HepG2 (cell line): ENCODE data around the gene C14orf132. TPM values are rescaled to one million over a fixed set of nuclear protein-coding genes. Genes with fewer than 3 reads are reported as not detected.

Experiments
- AHDC1 ChIP-seq: sonication (generic); formaldehyde crosslinking; IDR thresholded peaks from 2 replicates; pipeline ENCODE4 v1.5.1; 2020; ENCODE audit warnings: mild to moderate bottlenecking, missing genetic modification reagents, borderline replicate concordance
- ARHGAP35 ChIP-seq: sonication (generic); formaldehyde crosslinking; IDR thresholded peaks from 2 replicates; pipeline ENCODE4 v1.9.0; 2022; ENCODE audit warnings: mild to moderate bottlenecking, inconsistent platforms, moderate library complexity, missing genetic modification reagents, borderline replicate concordance
- ATAD3A ChIP-seq: sonication (generic); formaldehyde crosslinking; IDR thresholded peaks from 2 replicates; pipeline ENCODE4 v1.4.0; 2020; ENCODE audit warnings: missing genetic modification reagents
- BCL6 ChIP-seq: IDR thresholded peaks from 2 replicates; pipeline ENCODE4 v1.6.1; 2016; ENCODE audit warnings: missing genetic modification reagents, missing compliant biosample characterization
- ETV5 ChIP-seq: IDR thresholded peaks from 2 replicates; pipeline ENCODE4 v1.6.1; 2018; ENCODE audit warnings: missing biosample characterization, missing genetic modification reagents, inconsistent platforms, borderline replicate concordance
- HNF1B ChIP-seq: sonication (generic); formaldehyde crosslinking; IDR thresholded peaks from 2 replicates; pipeline ENCODE4 v1.5.1; 2020; ENCODE audit warnings: mild to moderate bottlenecking, moderate library complexity, missing genetic modification reagents
- HOXA9 ChIP-seq: sonication (generic); formaldehyde crosslinking; IDR thresholded peaks from 2 replicates; pipeline ENCODE4 v1.8.1; 2022; ENCODE audit warnings: missing genetic modification reagents, mild to moderate bottlenecking, moderate library complexity, borderline replicate concordance
- NFYB ChIP-seq: sonication (generic); formaldehyde crosslinking; IDR thresholded peaks from 2 replicates; pipeline ENCODE4 v1.4.0; 2020; ENCODE audit warnings: missing genetic modification reagents
- RBM22 ChIP-seq: fragments of 200-400 bp; formaldehyde crosslinking; optimal IDR thresholded peaks from 2 replicates; pipeline ENCODE3; 2017; ENCODE audit warnings: mild to moderate bottlenecking, low read length, moderate library complexity
- RXRB ChIP-seq: IDR thresholded peaks from 2 replicates; pipeline ENCODE4 v1.6.1; 2016; ENCODE audit warnings: borderline replicate concordance, missing genetic modification reagents, missing compliant biosample characterization
- SOX13 ChIP-seq, 3 experiments: fragments of 450-650 bp in 1 of 3; sonication (generic) in 1 of 3; formaldehyde crosslinking in 1 of 3; IDR thresholded peaks in 2 of 3; conservative IDR thresholded peaks in 1 of 3; 2 replicates each; pipeline versions ENCODE4 v1.5.0 to v1.6.1; 2016 to 2020; ENCODE audit warnings: antibody characterized with exemption in 1 of 3, mild to moderate bottlenecking in 1 of 3, missing compliant biosample characterization in 1 of 3, missing genetic modification reagents in 1 of 3, moderate library complexity in 1 of 3
- SOX5 ChIP-seq: IDR thresholded peaks from 2 replicates; pipeline ENCODE4 v1.6.1; 2016; ENCODE audit warnings: borderline replicate concordance
- SP140L ChIP-seq: sonication (generic); formaldehyde crosslinking; IDR thresholded peaks from 2 replicates; pipeline ENCODE4 v1.4.0; 2020; ENCODE audit warnings: missing genetic modification reagents, borderline replicate concordance
- ZNF20 ChIP-seq: sonication (generic); formaldehyde crosslinking; IDR thresholded peaks from 2 replicates; pipeline ENCODE4 v1.4.0; 2020; ENCODE audit warnings: mild to moderate bottlenecking, moderate library complexity, missing genetic modification reagents
- ZNF232 ChIP-seq: sonication (generic); formaldehyde crosslinking; IDR thresholded peaks from 2 replicates; pipeline ENCODE4 v1.4.0; 2020; ENCODE audit warnings: missing genetic modification reagents, borderline replicate concordance
- ZNF275 ChIP-seq: sonication (generic); formaldehyde crosslinking; IDR thresholded peaks from 2 replicates; pipeline ENCODE4 v1.8.0; 2022; ENCODE audit warnings: missing genetic modification reagents, mild to moderate bottlenecking, inconsistent platforms, borderline replicate concordance
- ZNF629 ChIP-seq: sonication (generic); formaldehyde crosslinking; conservative IDR thresholded peaks from 2 replicates; pipeline ENCODE4 v1.5.0; 2020; ENCODE audit warnings: missing genetic modification reagents
- polyA plus RNA-seq, 8 experiments: library from polyadenylated mRNA; depleted of rRNA in 3 of 8; stranded (reverse) in 7 of 8; unstranded in 1 of 8; fragments of >200 nt; fragmentation: Illumina TruSeq in 4 of 8; extraction: Trizol in 4 of 8; gene quantifications; 2 replicates each; pipeline versions ENCODE4 v1.2.1 to v1.2.3, GENCODE V29; 2011 to 2016; ENCODE audit warnings: low read depth in 4 of 8, missing spikeins in 1 of 8, mixed read lengths in 1 of 8; ENCODE audit not compliant: insufficient read depth in 1 of 8
- total RNA-seq, 5 experiments: library from RNA; depleted of rRNA; stranded (reverse); fragments of >200 nt; fragmentation: Illumina TruSeq; extraction: Trizol; gene quantifications; 2 replicates each; pipeline ENCODE4 v1.2.3, GENCODE V29; 2016; ENCODE audit warnings: low read depth in 1 of 5
- TF ChIP-seq, protein P1 (sequence below): sonication (generic); formaldehyde crosslinking; IDR thresholded peaks from 2 replicates; pipeline ENCODE4 v1.8.1; 2022; ENCODE audit warnings: mild to moderate bottlenecking, missing genetic modification reagents
- TF ChIP-seq, protein P2 (sequence below): sonication (generic); formaldehyde crosslinking; IDR thresholded peaks from 2 replicates; pipeline ENCODE4 v1.9.0; 2021; ENCODE audit warnings: missing genetic modification reagents, borderline replicate concordance

Gene C14orf132
- total and polyA plus RNA-seq, 2 of the 13 experiments (the other 11 are each of a cell fraction or from before 2014, with no cell fraction given) = 0.13 to 0.15 TPM

GRCh38 chr14:96097752-96098151 is 58.6 kb downstream of the C14orf132 start (continued):
- TF ChIP-seq, protein P1, sequence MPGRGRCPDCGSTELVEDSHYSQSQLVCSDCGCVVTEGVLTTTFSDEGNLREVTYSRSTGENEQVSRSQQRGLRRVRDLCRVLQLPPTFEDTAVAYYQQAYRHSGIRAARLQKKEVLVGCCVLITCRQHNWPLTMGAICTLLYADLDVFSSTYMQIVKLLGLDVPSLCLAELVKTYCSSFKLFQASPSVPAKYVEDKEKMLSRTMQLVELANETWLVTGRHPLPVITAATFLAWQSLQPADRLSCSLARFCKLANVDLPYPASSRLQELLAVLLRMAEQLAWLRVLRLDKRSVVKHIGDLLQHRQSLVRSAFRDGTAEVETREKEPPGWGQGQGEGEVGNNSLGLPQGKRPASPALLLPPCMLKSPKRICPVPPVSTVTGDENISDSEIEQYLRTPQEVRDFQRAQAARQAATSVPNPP (CRISPR knock-in tag) = no peak
- peak; percentile 35; the same call in 1 of the 2 replicates for TF ChIP-seq NFYB (CRISPR knock-in tag)
- no peak for TF ChIP-seq ZNF629 (CRISPR knock-in tag)
- no peak for TF ChIP-seq RXRB (CRISPR knock-in tag)
- TF ChIP-seq ZNF275 (CRISPR knock-in tag) = no peak
- TF ChIP-seq SOX5 (CRISPR knock-in tag) = no peak
- TF ChIP-seq AHDC1 (CRISPR knock-in tag) = 0 out of 2 replicates have a peak, but pooled peaks have one; percentile 19
- TF ChIP-seq RBM22 = no peak
- no peak for TF ChIP-seq ATAD3A (CRISPR knock-in tag)
- no peak for TF ChIP-seq HOXA9 (CRISPR knock-in tag)
- no peak for TF ChIP-seq HNF1B (CRISPR knock-in tag)
- TF ChIP-seq ZNF20 = no peak
- TF ChIP-seq, protein P2, sequence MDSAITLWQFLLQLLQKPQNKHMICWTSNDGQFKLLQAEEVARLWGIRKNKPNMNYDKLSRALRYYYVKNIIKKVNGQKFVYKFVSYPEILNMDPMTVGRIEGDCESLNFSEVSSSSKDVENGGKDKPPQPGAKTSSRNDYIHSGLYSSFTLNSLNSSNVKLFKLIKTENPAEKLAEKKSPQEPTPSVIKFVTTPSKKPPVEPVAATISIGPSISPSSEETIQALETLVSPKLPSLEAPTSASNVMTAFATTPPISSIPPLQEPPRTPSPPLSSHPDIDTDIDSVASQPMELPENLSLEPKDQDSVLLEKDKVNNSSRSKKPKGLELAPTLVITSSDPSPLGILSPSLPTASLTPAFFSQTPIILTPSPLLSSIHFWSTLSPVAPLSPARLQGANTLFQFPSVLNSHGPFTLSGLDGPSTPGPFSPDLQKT (CRISPR knock-in tag) = no peak
- TF ChIP-seq ZNF232 (CRISPR knock-in tag) = no peak
- no peak for TF ChIP-seq SOX13 (IDR thresholded peaks at IDR 0.05)
- TF ChIP-seq SOX13 (CRISPR knock-in tag; conservative IDR thresholded peaks at IDR 0.05 in 1 of 2, IDR thresholded peaks at IDR 0.05 in 1 of 2) = peak in 1 of 2 experiments; percentile 27; a peak in 1 of 4 replicates
- no peak for TF ChIP-seq ETV5 (CRISPR knock-in tag)
- peak; percentile 55 for TF ChIP-seq BCL6 (CRISPR knock-in tag)
- no peak for TF ChIP-seq SP140L (CRISPR knock-in tag)
- no peak for TF ChIP-seq ARHGAP35 (CRISPR knock-in tag)
